ENCODE measurements around the gene MAPKAPK5. TPM values are rescaled to one million over a fixed set of nuclear protein-coding genes. Genes with fewer than 3 reads are reported as not detected.

The MAPKAPK5 gene
- total and polyA plus RNA-seq, 2 experiments from 2014 or later = 41.5 to 77.0 TPM

DNA sequence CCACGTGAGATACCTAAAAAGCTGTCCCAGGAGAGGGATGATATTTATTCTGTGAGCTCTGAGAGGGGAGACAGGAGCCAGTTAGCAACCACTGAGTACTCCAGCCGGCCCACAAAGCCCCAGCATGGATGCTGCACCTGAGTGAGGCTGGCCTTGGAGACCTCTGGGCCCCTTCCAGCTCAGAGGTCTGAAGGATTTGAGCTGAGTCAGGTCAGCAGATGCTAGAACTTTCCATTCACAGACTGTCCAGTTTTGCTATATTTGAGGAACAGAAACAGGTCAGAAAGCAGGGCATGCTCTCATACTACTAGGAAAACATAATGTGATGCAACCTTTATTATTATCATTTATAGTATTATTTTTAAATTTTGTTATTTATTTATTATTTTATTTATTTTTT is 15.0 kb upstream of the MAPKAPK5 start (continued):
- TF ChIP-seq, protein P1, sequence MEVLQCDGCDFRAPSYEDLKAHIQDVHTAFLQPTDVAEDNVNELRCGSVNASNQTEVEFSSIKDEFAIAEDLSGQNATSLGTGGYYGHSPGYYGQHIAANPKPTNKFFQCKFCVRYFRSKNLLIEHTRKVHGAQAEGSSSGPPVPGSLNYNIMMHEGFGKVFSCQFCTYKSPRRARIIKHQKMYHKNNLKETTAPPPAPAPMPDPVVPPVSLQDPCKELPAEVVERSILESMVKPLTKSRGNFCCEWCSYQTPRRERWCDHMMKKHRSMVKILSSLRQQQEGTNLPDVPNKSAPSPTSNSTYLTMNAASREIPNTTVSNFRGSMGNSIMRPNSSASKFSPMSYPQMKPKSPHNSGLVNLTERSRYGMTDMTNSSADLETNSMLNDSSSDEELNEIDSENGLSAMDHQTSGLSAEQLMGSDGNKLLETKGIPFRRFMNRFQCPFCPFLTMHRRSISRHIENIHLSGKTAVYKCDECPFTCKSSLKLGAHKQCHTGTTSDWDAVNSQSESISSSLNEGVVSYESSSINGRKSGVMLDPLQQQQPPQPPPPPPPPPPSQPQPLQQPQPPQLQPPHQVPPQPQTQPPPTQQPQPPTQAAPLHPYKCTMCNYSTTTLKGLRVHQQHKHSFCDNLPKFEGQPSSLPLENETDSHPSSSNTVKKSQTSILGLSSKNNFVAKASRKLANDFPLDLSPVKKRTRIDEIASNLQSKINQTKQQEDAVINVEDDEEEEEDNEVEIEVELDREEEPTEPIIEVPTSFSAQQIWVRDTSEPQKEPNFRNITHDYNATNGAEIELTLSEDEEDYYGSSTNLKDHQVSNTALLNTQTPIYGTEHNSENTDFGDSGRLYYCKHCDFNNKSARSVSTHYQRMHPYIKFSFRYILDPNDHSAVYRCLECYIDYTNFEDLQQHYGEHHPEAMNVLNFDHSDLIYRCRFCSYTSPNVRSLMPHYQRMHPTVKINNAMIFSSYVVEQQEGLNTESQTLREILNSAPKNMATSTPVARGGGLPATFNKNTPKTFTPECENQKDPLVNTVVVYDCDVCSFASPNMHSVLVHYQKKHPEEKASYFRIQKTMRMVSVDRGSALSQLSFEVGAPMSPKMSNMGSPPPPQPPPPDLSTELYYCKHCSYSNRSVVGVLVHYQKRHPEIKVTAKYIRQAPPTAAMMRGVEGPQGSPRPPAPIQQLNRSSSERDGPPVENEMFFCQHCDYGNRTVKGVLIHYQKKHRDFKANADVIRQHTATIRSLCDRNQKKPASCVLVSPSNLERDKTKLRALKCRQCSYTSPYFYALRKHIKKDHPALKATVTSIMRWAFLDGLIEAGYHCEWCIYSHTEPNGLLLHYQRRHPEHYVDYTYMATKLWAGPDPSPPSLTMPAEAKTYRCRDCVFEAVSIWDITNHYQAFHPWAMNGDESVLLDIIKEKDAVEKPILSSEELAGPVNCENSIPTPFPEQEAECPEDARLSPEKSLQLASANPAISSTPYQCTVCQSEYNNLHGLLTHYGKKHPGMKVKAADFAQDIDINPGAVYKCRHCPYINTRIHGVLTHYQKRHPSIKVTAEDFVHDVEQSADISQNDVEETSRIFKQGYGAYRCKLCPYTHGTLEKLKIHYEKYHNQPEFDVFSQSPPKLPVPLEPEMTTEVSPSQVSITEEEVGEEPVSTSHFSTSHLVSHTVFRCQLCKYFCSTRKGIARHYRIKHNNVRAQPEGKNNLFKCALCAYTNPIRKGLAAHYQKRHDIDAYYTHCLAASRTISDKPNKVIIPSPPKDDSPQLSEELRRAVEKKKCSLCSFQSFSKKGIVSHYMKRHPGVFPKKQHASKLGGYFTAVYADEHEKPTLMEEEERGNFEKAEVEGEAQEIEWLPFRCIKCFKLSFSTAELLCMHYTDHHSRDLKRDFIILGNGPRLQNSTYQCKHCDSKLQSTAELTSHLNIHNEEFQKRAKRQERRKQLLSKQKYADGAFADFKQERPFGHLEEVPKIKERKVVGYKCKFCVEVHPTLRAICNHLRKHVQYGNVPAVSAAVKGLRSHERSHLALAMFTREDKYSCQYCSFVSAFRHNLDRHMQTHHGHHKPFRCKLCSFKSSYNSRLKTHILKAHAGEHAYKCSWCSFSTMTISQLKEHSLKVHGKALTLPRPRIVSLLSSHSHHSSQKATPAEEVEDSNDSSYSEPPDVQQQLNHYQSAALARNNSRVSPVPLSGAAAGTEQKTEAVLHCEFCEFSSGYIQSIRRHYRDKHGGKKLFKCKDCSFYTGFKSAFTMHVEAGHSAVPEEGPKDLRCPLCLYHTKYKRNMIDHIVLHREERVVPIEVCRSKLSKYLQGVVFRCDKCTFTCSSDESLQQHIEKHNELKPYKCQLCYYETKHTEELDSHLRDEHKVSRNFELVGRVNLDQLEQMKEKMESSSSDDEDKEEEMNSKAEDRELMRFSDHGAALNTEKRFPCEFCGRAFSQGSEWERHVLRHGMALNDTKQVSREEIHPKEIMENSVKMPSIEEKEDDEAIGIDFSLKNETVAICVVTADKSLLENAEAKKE (CRISPR knock-in tag; IDR thresholded peaks at IDR 0.05) = no peak
- TF ChIP-seq STAT1 (IDR thresholded peaks at IDR 0.05; ENCODE audit: unreplicated experiment) (no peak), EZH2phosphoT487 (IDR thresholded peaks at IDR 0.05; ENCODE audit: unreplicated experiment) (no peak), ETS1 (IDR thresholded peaks at IDR 0.05) (no peak), POLR2AphosphoS5 (IDR thresholded peaks at IDR 0.05; ENCODE audit: low read depth) (no peak)

GRCh38 chr12:111827907-111828306 is 14.1 kb upstream of the MAPKAPK5 start:
- no peak overlapping the region for H3K27ac ChIP-seq (ENCODE audit: low read depth)
- no peak overlapping the region for H3K4me2 ChIP-seq
- H2AFZ ChIP-seq = no peak overlapping the region
- no peak overlapping the region for H3K4me3 Mint-ChIP-seq
- DNase-seq (ENCODE audit: low spot score) (no peak), ATAC-seq (no peak)
- peaks cover 5% of the 10 kb centered on the region for H3K4me1 Mint-ChIP-seq
- H3K4me1 ChIP-seq (ENCODE audit: insufficient read depth) = no peaks in the 10 kb centered on the region; the same call in 1 of the 2 replicates
- H4K20me1 ChIP-seq (replicated peaks; ENCODE audit: insufficient read depth) = no peaks in the 10 kb centered on the region
- H3K27me3 ChIP-seq (ENCODE audit: insufficient read depth) = no peaks in the 10 kb centered on the region
- H3K79me2 ChIP-seq (replicated peaks; ENCODE audit: insufficient read depth) = no peaks in the 10 kb centered on the region
- H3K27me3 Mint-ChIP-seq (ENCODE audit: insufficient read depth, low read depth, poor library complexity) = peaks cover 6% of the 10 kb centered on the region
- H3F3A ChIP-seq (replicated peaks; ENCODE audit: low read depth) = no peaks in the 10 kb centered on the region
- peaks cover 9% of the 10 kb centered on the region; the same call in 2 of the 3 replicates for H3K9me3 Mint-ChIP-seq
- H3K36me3 ChIP-seq (ENCODE audit: insufficient read depth) = no peaks in the 10 kb centered on the region
- no peak overlapping the region for H3K4me3 ChIP-seq
- H3K27ac Mint-ChIP-seq = no peak overlapping the region
- no peaks in the 10 kb centered on the region for H3K36me3 Mint-ChIP-seq (ENCODE audit: low read depth)
- H3K9me2 ChIP-seq (ENCODE audit: insufficient read depth) = no peaks in the 10 kb centered on the region
- TF ChIP-seq EZH2 (IDR thresholded peaks at IDR 0.05; ENCODE audit: low read depth, unreplicated experiment) (no peak), ZNF114 (CRISPR knock-in tag; IDR thresholded peaks at IDR 0.05) (no peak)
- TF ChIP-seq, protein P2, sequence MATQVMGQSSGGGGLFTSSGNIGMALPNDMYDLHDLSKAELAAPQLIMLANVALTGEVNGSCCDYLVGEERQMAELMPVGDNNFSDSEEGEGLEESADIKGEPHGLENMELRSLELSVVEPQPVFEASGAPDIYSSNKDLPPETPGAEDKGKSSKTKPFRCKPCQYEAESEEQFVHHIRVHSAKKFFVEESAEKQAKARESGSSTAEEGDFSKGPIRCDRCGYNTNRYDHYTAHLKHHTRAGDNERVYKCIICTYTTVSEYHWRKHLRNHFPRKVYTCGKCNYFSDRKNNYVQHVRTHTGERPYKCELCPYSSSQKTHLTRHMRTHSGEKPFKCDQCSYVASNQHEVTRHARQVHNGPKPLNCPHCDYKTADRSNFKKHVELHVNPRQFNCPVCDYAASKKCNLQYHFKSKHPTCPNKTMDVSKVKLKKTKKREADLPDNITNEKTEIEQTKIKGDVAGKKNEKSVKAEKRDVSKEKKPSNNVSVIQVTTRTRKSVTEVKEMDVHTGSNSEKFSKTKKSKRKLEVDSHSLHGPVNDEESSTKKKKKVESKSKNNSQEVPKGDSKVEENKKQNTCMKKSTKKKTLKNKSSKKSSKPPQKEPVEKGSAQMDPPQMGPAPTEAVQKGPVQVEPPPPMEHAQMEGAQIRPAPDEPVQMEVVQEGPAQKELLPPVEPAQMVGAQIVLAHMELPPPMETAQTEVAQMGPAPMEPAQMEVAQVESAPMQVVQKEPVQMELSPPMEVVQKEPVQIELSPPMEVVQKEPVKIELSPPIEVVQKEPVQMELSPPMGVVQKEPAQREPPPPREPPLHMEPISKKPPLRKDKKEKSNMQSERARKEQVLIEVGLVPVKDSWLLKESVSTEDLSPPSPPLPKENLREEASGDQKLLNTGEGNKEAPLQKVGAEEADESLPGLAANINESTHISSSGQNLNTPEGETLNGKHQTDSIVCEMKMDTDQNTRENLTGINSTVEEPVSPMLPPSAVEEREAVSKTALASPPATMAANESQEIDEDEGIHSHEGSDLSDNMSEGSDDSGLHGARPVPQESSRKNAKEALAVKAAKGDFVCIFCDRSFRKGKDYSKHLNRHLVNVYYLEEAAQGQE (IDR thresholded peaks at IDR 0.05; ENCODE audit: unreplicated experiment) = no peak
